ENCODE measurements around the gene TFDP3.

Gene TFDP3

GRCh38 chrX:133185119-133185518, 33.0 kb downstream of the TFDP3 start:
- DNase-seq: no peak

GRCh38 chrX:133183806-133184205, 34.3 kb downstream of the TFDP3 start:
- DNase-seq: no peak

- DNase-seq: no peak
Measured at GRCh38 chrX:133179500-133179899, 38.7 kb downstream of the TFDP3 start.

DNA sequence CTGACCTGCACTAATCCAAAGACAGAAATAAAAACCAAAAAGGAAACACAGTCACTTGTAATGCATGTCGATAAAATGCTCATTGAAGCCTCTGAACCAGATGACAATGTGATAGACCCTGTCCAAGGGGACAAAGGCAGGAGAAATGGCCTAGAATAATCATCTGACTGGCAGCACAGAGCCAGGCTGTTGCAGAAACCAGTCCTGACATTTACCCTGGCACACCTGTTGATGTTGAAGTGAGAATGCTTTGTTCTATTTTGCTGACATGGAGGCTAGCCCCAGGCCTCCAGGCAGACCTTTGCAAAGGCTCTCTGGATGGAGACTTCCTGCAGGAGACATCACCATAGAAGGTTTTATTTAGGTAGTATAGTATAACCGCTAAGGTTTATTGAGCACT, 41.0 kb downstream of the TFDP3 start:
- no peak for DNase-seq

- no peak for DNase-seq
Measured at GRCh38 chrX:133175605-133176004, 42.5 kb downstream of the TFDP3 start.

DNA sequence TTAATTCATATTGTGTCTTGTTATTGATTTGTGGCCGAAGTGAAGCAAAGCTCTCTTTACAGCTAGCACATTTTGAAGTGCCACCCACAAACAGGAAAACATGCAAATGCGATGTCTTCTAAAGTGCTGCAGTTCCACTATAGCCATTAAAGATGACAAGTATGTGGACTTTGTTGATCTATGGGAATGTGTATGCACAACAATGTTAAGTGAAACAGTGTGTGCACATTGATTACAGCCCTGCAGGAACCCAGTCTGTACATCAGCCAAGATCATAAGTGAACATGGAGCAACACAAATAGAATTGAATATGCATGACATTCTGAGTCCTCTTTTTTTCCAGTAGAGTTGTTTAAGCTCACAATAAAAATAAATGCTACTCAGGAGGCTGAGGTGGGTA, 43.0 kb downstream of the TFDP3 start:
- no peak for DNase-seq

DNA sequence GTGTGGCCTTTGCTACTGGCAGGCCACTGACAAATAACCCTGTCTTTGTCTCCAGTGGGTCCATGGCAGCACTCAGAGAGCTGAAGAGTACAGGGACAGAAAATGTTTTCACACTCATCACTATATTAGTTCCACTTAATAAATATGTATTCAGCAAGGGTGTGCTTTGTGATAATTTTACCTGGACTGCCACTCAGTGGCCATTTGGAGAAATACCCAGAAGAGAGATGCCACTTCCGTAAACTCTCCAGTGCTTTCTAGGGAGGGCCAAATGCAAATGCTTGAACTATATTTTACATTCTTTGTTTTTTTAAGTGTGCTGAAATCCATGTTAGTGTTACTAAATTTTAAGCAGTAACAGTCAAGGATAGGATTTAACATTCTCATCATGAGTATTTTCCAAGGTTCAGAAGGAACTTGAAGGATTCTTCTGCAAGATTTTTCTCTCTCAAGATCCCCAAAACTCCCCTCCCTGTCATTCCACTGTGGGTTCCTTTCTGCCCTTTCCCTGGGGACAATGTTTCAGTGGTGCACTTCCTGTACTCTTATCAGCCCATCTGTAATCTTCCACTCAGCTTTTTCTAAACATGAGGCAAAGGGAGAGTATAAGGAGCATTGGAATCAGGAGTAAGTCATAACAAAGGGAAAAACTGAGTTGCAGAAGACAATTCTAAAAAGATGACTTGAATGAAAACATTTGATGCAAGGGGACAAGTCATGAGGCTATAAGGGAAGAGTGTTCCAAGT, 46.0 kb downstream of the TFDP3 start:
- DNase-seq: no peak
